OCI-LY3 (cell line): ENCODE results near the gene CCDC142.

Source experiments
- H2AFZ ChIP-seq: fragments of 200-600, 300-600 bp; shearing (Covaris generic); 2 replicates; pipeline ENCODE4 v1.6.0; 2014; ENCODE audit warnings: antibody characterized with exemption, low read depth, low read length
- H3K27ac ChIP-seq: fragments of 200-600, 300-600 bp; sonication (generic); 2 replicates; pipeline ENCODE4 v1.5.1; 2014; ENCODE audit warnings: mild to moderate bottlenecking, low read length, moderate library complexity, mixed read lengths
- H3K27me3 ChIP-seq: fragments of 200-600, 300-600 bp; sonication (generic); 2 replicates; pipeline ENCODE4 v1.6.1; 2014; ENCODE audit warnings: low read depth, low read length, mixed read lengths
- H3K36me3 ChIP-seq: fragments of 200-600, 300-600 bp; sonication (generic); replicated peaks from 2 replicates; pipeline ENCODE3; 2014; ENCODE audit warnings: low read depth, low read length, mixed read lengths
- H3K4me1 ChIP-seq: fragments of 300-600, 200-600 bp; sonication (generic); 2 replicates; pipeline ENCODE4 v1.6.1; 2014; ENCODE audit warnings: low read length, mixed read lengths
- H3K4me2 ChIP-seq: fragments of 200-600, 300-600 bp; sonication (generic); 2 replicates; pipeline ENCODE4 v1.6.1; 2014; ENCODE audit warnings: low read length, mixed read lengths
- H3K4me3 ChIP-seq: fragments of 300-600, 200-600 bp; sonication (generic); 2 replicates; pipeline ENCODE4 v1.5.1; 2014; ENCODE audit warnings: antibody characterized with exemption, mild to moderate bottlenecking, low read length, moderate library complexity
- H3K79me2 ChIP-seq: fragments of 300-600, 200-600 bp; shearing (Covaris generic); 2 replicates; pipeline ENCODE4 v1.6.1; 2014; ENCODE audit warnings: mild to moderate bottlenecking, low read length, mixed read lengths
- H3K9ac ChIP-seq: fragments of 300-600, 200-600 bp; shearing (Covaris generic); 2 replicates; pipeline ENCODE4 v1.6.0; 2014; ENCODE audit warnings: mild to moderate bottlenecking, low read length, moderate library complexity
- H3K9me3 ChIP-seq: fragments of 200-600, 300-600 bp; shearing (Covaris generic); 2 replicates; pipeline ENCODE4 v1.6.1; 2014; ENCODE audit warnings: low read length, mixed read lengths; ENCODE audit not compliant: insufficient read depth
- H4K20me1 ChIP-seq: fragments of 200-600, 300-600 bp; sonication (generic); 2 replicates; pipeline ENCODE4 v1.6.1; 2016; ENCODE audit warnings: low read length, mixed read lengths; ENCODE audit not compliant: insufficient read depth
- EZH2phosphoT487 ChIP-seq: fragments of 200-600 bp; shearing (Covaris generic); IDR thresholded peaks from 2 replicates; pipeline ENCODE4 v1.6.1; 2018; ENCODE audit warnings: antibody characterized with exemption, mixed run types, low read depth
- TF ChIP-seq, protein P1 (sequence below): fragments of 200-600, 300-600 bp; sonication (generic); IDR thresholded peaks from 2 replicates; pipeline ENCODE4 v1.5.1; 2014; ENCODE audit warnings: antibody characterized with exemption, low read length, low read depth

CCDC142 gene

GRCh38 chr2:74503506-74504475 lies 21.0 kb upstream of the CCDC142 start:
- no peak for TF ChIP-seq EZH2phosphoT487
- TF ChIP-seq, protein P1, sequence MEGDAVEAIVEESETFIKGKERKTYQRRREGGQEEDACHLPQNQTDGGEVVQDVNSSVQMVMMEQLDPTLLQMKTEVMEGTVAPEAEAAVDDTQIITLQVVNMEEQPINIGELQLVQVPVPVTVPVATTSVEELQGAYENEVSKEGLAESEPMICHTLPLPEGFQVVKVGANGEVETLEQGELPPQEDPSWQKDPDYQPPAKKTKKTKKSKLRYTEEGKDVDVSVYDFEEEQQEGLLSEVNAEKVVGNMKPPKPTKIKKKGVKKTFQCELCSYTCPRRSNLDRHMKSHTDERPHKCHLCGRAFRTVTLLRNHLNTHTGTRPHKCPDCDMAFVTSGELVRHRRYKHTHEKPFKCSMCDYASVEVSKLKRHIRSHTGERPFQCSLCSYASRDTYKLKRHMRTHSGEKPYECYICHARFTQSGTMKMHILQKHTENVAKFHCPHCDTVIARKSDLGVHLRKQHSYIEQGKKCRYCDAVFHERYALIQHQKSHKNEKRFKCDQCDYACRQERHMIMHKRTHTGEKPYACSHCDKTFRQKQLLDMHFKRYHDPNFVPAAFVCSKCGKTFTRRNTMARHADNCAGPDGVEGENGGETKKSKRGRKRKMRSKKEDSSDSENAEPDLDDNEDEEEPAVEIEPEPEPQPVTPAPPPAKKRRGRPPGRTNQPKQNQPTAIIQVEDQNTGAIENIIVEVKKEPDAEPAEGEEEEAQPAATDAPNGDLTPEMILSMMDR = no peak
- H3K4me1 ChIP-seq = peaks cover 22% of the 10 kb centered on the region
- H3K4me2 ChIP-seq = peak overlapping the region; percentile 72
- H3K27ac ChIP-seq = no peak overlapping the region
- H3K79me2 ChIP-seq = peaks cover 11% of the 10 kb centered on the region
- peaks cover 13% of the 10 kb centered on the region for H3K36me3 ChIP-seq
- no peaks in the 10 kb centered on the region for H3K9me3 ChIP-seq
- 0 out of 2 replicates have a peak overlapping the region, but pooled peaks have one; percentile 39 for H2AFZ ChIP-seq
- peak overlapping the region; percentile 77 for H3K4me3 ChIP-seq
- no peaks in the 10 kb centered on the region for H4K20me1 ChIP-seq
- no peaks in the 10 kb centered on the region for H3K27me3 ChIP-seq
- H3K9ac ChIP-seq = peak overlapping the region; percentile 73

DNA sequence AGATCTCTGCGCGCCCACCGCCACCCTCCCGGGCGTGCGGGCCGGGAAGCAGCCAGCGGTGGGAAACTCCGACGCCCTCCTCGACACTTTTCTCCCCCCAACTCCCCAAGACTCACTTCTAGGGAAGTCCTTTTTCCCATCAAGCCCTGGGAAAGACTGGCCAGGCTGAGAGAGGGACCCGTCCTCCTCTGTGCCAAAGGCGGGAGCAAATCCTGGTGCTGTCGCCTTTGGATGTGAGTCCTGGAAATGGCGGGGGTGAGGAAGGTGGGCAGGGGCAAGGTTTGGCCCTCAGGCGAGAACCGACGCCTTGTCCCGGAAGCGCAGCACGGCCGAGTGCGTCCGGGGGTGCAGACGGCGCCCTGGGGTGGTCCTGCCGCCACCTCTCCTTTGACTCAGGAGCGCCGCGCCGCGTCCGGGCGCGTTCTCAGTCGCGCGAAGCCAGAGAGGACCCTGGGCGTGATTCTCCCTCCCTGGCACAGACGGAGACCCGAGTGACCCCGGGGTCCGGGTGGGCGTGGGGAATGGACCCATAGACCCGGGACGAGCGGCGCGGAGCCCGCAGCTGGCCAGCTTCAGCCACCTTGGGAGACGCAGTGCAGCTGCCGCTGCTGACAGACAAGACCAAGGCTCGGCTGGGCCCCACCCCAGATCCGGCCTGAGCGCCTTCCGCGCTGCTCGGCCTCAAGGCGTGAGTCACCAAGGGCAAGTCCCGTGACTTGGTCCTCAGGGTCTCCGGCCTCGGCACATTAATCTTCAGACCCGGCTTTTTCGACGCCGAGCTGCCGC lies 20.1 kb upstream of the CCDC142 start:
- peak overlapping the region; percentile 73 for H3K9ac ChIP-seq
- H3K27me3 ChIP-seq = no peaks in the 10 kb centered on the region
- H2AFZ ChIP-seq = peak overlapping the region; percentile 39; the same call in 1 of the 2 replicates
- no peaks in the 10 kb centered on the region for H3K9me3 ChIP-seq
- TF ChIP-seq, protein P1 = no peak; the same call in 1 of the 2 replicates
- no peak for TF ChIP-seq EZH2phosphoT487
- H3K4me3 ChIP-seq = peak overlapping the region; percentile 77
- peak overlapping the region; percentile 72 for H3K4me2 ChIP-seq
- H3K4me1 ChIP-seq = peaks cover 16% of the 10 kb centered on the region; the same call in 1 of the 2 replicates
- peaks cover 11% of the 10 kb centered on the region for H3K79me2 ChIP-seq
- peaks cover 13% of the 10 kb centered on the region for H3K36me3 ChIP-seq
- no peak overlapping the region for H3K27ac ChIP-seq
- H4K20me1 ChIP-seq = no peaks in the 10 kb centered on the region

- Histone ChIP-seq H3K27me3 (no peaks in the 10 kb centered on the region), H3K79me2 (peaks cover 11% of the 10 kb centered on the region), H3K4me1 (peaks cover 16% of the 10 kb centered on the region; the same call in 1 of the 2 replicates), H3K4me3 (peak overlapping the region; percentile 77), H3K27ac (no peak overlapping the region), H3K4me2 (peak overlapping the region; percentile 72), H4K20me1 (no peaks in the 10 kb centered on the region), H3K9ac (peak overlapping the region; percentile 73), H3K36me3 (peaks cover 13% of the 10 kb centered on the region), H2AFZ (0 out of 2 replicates have a peak overlapping the region, but pooled peaks have one; percentile 39), H3K9me3 (no peaks in the 10 kb centered on the region)
- TF ChIP-seq EZH2phosphoT487 = no peak
- TF ChIP-seq, protein P1 = no peak
These were observed 19.4 kb upstream of the CCDC142 start for GRCh38 chr2:74502147-74502719.
